Smooth muscle cell of the pulmonary artery (primary cell): ENCODE data around the gene ZRANB3. TPM values are rescaled to one million over a fixed set of nuclear protein-coding genes. Genes with fewer than 3 reads are reported as not detected.

ENCODE experiments used
- total RNA-seq: library from RNA; depleted of rRNA; stranded (reverse); fragments of >200 nt; gene quantifications from 2 replicates; pipeline ENCODE4 v1.2.3, GENCODE V29; 2014

The ZRANB3 gene
- 6.3 and 7.9 TPM in 2 replicates for total RNA-seq

DNA sequence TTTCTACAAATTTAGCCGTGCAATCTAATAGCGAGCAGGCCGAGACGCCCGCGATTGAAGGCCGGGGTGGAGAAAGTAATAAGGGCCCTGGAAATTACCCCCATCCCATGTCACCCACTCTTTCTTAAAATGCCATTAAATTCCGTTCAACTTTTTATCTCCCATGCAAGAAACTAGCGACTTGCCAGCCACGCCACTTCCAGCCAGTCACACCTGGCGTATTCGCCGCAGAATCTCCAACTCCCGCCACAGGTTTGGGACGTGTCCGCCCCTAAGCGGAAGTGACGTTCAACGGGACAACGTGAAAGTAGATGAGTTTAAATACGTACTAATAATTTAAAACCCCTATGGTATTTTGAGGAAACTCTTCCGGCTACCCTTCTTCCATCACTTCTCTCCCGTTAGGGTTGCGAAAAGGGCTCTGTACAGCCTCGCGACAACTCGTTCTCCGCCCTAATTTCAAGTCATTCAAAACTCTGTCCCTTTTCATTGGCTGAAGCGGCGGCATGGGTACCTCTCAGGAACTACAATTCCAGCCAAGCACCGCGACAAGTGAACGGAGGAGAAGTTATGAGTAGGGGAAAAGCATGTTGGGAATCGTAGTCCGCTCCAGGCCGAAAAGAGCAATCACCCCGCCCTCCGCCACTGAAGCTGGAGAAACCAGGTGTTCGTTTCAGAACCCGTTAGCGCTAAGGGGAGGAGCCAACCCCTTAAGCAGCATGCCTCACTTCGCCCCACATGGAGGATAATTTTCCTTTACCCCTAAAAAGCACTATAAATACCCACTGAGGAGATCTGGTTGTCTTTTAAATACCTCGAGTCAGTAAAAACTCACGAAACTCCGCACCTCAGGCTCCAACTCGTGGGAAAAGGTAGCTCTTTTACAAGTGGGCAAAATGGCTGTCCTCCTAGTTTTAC is at the start of gene ZRANB3:
ZRANB3 (minus strand) TSS at position 906 of the 918 bp plus-strand sequence.

DNA sequence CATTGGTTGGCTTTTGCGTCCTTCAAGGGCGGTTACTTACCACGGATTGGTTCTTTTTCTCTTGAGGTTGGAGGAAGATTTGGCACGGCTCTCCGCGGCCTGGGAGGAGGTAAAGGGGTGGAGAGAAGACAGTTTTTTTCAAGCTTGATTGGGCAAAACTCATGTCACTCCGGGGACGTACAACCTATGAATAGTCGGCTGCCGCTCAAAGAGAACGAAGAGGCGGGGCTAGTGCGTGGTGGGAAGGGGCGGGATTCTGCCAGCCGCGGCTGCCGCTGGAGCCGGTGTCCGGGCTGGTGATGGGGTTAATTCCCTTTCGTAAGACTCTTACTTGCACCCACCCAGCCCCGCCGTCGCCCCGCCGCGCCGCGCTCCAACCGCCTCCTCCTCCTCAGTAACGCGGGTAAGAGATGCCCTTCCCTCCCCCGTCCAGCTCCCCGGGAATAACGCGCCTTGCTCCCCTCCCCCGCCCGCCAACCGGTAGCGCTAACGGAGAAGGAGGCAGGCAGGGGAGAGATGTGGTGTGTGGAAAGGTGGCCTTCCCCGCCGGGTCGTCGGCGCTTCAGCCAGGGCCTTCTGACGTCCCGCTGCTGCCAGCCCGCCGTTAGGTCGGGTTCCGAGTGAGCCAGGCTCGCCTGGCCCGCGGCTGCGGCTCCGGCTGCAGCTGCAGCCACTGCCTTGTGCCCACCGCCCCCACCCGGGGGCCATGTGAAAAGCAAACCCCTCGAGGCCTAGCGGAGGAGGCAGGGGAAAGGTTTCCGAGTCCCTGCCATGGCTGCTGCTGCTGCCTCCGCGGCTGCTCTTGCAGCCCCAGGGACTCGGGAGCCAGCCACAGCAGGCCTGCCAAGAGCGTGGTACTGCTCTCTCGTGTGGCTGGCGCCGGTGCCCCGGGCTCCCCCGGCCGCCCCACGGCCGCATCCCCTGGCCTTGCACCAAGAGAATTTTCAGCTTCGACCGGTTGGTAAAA is 496 bp upstream of the ZRANB3 start, which contains the start of gene R3HDM1:
R3HDM1 (plus strand) TSS at position 254 of the 967 bp plus-strand sequence. CDS start 73,362 bp downstream, outside the sequence.

Other genes starting within 250 kb of the ZRANB3 start
- 8.4 and 9.5 TPM in 2 replicates for gene R3HDM1, start 266 bp upstream of the ZRANB3 start, total RNA-seq
- gene UBXN4, start 210.6 kb upstream of the ZRANB3 start, total RNA-seq, result 65.6 and 79.0 TPM in 2 replicates